ENCODE data around the gene ADH1C.

Gene ADH1C

GRCh38 chr4:99293357-99293756 lies 59.2 kb downstream of the ADH1C start:
- no peak for DNase-seq

GRCh38 chr4:99290848-99291786 lies 61.4 kb downstream of the ADH1C start, which contains the start of gene ADH1A:
ADH1A (minus strand) TSS chr4:99290985; CDS start chr4:99290914, 71 bp downstream.
- no peak for DNase-seq
